ENCODE results near the gene QRFPR. TPM values are rescaled to one million over a fixed set of nuclear protein-coding genes. Genes with fewer than 3 reads are reported as not detected.

QRFPR gene
- total RNA-seq, 6 donors from 2014 or later = not detected

DNA sequence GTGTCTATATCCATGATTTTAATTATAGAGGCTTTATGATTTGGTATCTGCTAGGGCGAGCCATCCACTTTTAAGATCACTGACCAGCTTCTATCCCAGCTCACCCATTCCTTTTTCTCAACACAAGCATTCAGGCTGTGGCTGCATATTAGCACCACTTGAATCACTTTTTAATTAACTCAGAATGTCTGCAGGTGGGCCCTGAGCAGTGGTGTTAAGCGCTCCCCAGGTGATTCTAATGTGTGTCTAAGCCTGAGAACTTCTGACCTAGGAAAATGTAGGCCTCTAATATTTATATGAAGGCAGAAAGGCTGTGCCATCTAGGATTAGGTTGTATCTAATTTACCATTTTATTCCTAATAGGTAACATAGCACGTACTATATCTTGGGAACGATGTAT is 19.8 kb upstream of the QRFPR start:
- TF ChIP-seq, protein P1, sequence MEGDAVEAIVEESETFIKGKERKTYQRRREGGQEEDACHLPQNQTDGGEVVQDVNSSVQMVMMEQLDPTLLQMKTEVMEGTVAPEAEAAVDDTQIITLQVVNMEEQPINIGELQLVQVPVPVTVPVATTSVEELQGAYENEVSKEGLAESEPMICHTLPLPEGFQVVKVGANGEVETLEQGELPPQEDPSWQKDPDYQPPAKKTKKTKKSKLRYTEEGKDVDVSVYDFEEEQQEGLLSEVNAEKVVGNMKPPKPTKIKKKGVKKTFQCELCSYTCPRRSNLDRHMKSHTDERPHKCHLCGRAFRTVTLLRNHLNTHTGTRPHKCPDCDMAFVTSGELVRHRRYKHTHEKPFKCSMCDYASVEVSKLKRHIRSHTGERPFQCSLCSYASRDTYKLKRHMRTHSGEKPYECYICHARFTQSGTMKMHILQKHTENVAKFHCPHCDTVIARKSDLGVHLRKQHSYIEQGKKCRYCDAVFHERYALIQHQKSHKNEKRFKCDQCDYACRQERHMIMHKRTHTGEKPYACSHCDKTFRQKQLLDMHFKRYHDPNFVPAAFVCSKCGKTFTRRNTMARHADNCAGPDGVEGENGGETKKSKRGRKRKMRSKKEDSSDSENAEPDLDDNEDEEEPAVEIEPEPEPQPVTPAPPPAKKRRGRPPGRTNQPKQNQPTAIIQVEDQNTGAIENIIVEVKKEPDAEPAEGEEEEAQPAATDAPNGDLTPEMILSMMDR (IDR thresholded peaks at IDR 0.05) = no peak
- no peak overlapping the region for H3K4me3 ChIP-seq
- no peaks in the 10 kb centered on the region for H3K4me1 ChIP-seq
- ATAC-seq (ENCODE audit: low FRiP score in 2 of 2) (no peak), DNase-seq (no peak)
- 97 to 98% methylated on average over 4 of the region's 4 CpGs for WGBS, 2 donors
- no peaks in the 10 kb centered on the region for H3K27me3 ChIP-seq
- H3K9me3 ChIP-seq = no peaks in the 10 kb centered on the region
- no peaks in the 10 kb centered on the region for H3K36me3 ChIP-seq
- no peak overlapping the region for H3K27ac ChIP-seq

DNA sequence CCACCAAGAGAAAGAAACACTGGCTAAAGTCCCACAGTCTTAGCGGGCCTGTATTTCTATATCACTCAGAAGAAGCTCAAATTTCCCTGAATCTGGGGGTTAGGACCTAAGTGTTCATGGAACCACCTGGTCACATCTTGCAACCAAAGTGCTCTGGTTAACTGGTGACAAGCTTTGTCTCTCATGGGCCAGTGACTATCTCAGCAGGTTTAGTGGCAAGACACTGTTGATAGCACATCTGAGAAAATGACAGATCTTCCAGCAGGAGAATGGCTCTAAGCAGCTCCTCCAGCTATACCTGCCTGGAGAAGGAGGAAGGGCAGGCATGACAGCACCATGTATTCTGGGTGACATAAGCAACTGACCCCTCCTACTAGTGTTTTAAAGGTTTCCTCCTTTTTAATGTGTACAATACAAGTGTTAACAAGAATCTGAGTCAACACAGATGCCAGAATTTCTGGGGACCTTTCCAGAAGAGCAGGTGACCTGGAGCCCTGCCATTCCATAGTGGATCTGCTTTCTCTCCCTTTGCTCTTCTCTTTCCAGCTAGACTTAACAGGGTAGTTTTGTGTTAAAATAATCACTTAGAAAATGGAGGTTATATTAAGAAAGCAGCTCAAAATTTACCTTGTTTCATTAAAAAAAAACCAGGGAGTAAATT is 17.3 kb upstream of the QRFPR start:
- Histone ChIP-seq H3K27me3 (no peaks in the 10 kb centered on the region), H3K27ac (no peak overlapping the region), H3K4me3 (no peak overlapping the region), H3K4me1 (no peaks in the 10 kb centered on the region), H3K9me3 (no peaks in the 10 kb centered on the region), H3K36me3 (no peaks in the 10 kb centered on the region)
- 86 to 89% methylated on average over 1 of the region's 1 CpG for WGBS, 2 donors
- ATAC-seq (ENCODE audit: low FRiP score in 2 of 2) = no peak
- TF ChIP-seq POLR2A (IDR thresholded peaks at IDR 0.05) (no peak), EP300 (IDR thresholded peaks at IDR 0.05) (no peak), POLR2AphosphoS5 (IDR thresholded peaks at IDR 0.05) (no peak)
- TF ChIP-seq, protein P1 (IDR thresholded peaks at IDR 0.05) = no peak
- no peak for DNase-seq

DNA sequence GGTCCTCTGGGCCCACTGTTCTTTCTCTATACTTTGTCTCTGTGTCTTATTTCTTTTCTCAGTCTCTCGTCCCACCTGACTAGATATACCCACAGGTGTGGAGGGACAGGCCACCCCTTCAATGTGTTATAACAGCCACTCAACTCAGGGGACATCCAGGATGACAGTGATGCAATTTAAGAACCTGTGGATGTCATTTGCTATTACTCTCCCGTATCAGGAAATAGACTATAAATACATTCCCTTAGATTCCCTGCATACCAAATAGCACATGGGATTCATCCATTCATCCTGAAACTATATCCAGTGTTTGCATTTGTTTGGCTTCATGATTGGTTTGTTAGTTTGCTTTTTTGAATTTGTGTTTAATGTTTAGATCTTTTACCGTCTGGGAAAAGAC is 16.6 kb upstream of the QRFPR start:
- Histone ChIP-seq H3K4me1 (no peaks in the 10 kb centered on the region), H3K27me3 (no peaks in the 10 kb centered on the region), H3K9me3 (no peaks in the 10 kb centered on the region), H3K36me3 (no peaks in the 10 kb centered on the region), H3K27ac (no peak overlapping the region), H3K4me3 (no peak overlapping the region)
- ATAC-seq (ENCODE audit: low FRiP score in 2 of 2) (no peak), DNase-seq (no peak)
- TF ChIP-seq EP300 (IDR thresholded peaks at IDR 0.05) (no peak), POLR2A (IDR thresholded peaks at IDR 0.05) (no peak), POLR2AphosphoS5 (IDR thresholded peaks at IDR 0.05) (no peak)
- TF ChIP-seq, protein P1 (IDR thresholded peaks at IDR 0.05) = no peak
- 68 to 70% methylated on average over 3 of the region's 3 CpGs for WGBS, 2 donors

DNA sequence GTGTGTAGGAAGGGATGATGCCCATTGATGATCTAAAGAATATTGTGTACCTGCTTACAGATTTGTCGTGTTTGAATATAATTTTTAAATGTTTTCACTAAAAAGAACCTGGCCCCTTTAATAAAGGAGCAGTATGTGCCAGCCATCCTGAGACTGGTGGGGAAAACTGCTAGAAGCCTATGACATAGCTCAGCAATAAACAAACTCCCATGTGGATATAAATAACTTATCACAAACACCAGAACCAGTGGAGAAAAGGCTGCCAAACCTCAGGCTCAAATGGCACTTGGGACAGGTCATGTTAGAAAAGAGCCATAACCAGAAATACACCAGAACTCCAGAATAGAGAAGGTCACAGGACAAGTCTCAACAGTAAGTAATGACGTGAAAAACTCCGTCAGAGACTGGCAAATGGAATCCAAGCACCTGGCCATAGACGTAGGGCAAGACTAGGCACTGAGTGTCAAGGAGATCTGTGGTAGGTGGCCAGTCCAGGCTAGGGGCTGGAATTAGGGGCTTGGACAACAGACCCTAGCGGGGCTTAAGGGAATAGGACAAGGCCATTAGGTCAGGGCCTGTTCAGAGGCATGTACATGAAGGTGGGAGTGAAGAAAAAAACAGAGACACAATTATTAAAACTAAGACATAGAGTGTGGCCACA is 11.7 kb upstream of the QRFPR start:
- Histone ChIP-seq H3K27ac (no peak overlapping the region), H3K27me3 (no peaks in the 10 kb centered on the region), H3K4me3 (no peak overlapping the region), H3K36me3 (no peaks in the 10 kb centered on the region), H3K4me1 (no peaks in the 10 kb centered on the region), H3K9me3 (no peaks in the 10 kb centered on the region)
- TF ChIP-seq POLR2AphosphoS5 (IDR thresholded peaks at IDR 0.05) = no peak
- TF ChIP-seq EP300 (IDR thresholded peaks at IDR 0.05) = no peak
- no peak for TF ChIP-seq POLR2A (IDR thresholded peaks at IDR 0.05)
- TF ChIP-seq, protein P1 (IDR thresholded peaks at IDR 0.05) = no peak
- WGBS, 2 donors = 61% methylated on average over 5 of the region's 5 CpGs
- ATAC-seq (ENCODE audit: low FRiP score in 2 of 2) = no peak
- DNase-seq = no peak

DNA sequence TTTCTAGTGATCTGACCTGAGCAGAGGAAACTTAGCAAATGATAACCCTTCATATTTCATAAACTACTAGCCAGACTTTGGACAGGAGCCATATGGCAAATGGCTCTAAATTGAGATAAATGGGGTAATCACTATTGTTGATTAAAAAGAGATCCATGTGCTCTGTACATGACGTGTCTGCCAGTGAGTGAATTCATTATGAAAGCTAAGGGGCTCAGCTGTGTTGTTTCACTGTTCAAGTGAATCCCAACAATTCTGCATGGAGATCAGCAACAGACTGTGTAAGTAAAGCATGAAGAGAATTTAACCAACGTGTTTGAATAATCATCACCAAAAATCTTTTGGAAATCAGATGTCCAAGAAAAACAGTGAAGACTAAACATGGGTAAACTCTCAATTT is 9.5 kb upstream of the QRFPR start:
- WGBS, 2 donors = 71% methylated on average over 2 of the region's 2 CpGs
- Histone ChIP-seq H3K9me3 (no peaks in the 10 kb centered on the region), H3K4me1 (no peaks in the 10 kb centered on the region), H3K36me3 (no peaks in the 10 kb centered on the region), H3K4me3 (no peak overlapping the region), H3K27ac (no peak overlapping the region), H3K27me3 (no peaks in the 10 kb centered on the region)
- no peak for TF ChIP-seq EP300 (IDR thresholded peaks at IDR 0.05)
- TF ChIP-seq POLR2AphosphoS5 (IDR thresholded peaks at IDR 0.05) = no peak
- TF ChIP-seq, protein P1 (IDR thresholded peaks at IDR 0.05) = no peak
- no peak for TF ChIP-seq POLR2A (IDR thresholded peaks at IDR 0.05)
- no peak for ATAC-seq (ENCODE audit: low FRiP score in 2 of 2)
- no peak for DNase-seq

Measured in upper lobe of left lung (tissue), 6 donors.